GM18867 (cell line): ENCODE measurements around the gene CFAP99.
"Not testable (repeated sequence)": the region's sequence is repeated elsewhere in the genome, so short reads cannot be mapped to it uniquely, and the experiment has no call there.

Source experiments
- ATAC-seq: cut with Tn5 transposase; IDR thresholded peaks from one replicate; pipeline ENCODE4 v1.9.1; 2021; ENCODE audit warnings: mild to moderate bottlenecking, moderate library complexity; ENCODE audit not compliant: unreplicated experiment

The CFAP99 gene

DNA sequence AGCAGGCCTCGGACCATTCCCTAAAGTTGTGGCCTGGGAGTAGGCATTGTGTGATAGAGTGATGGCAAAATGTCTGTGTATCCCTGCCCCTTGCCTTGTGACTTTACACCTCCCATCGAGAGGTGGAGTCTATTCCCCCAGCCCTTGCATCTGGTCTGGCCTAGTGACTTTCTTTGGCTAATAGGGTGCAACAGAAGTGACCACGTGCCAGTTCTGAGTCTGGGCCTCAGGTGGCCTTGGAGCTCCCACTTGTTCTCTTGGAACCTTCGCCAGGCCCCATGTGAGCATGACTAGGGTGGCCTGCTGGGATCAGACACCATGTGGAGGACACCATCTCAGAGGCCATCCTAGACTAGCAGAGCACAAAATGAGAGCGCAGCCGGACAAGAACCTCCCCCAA is 46.3 kb downstream of the CFAP99 start:
- ATAC-seq, result no peak

- ATAC-seq, result not testable (repeated sequence)
Measured at GRCh38 chr4:2465544-2465943, 46.8 kb downstream of the CFAP99 start.

DNA sequence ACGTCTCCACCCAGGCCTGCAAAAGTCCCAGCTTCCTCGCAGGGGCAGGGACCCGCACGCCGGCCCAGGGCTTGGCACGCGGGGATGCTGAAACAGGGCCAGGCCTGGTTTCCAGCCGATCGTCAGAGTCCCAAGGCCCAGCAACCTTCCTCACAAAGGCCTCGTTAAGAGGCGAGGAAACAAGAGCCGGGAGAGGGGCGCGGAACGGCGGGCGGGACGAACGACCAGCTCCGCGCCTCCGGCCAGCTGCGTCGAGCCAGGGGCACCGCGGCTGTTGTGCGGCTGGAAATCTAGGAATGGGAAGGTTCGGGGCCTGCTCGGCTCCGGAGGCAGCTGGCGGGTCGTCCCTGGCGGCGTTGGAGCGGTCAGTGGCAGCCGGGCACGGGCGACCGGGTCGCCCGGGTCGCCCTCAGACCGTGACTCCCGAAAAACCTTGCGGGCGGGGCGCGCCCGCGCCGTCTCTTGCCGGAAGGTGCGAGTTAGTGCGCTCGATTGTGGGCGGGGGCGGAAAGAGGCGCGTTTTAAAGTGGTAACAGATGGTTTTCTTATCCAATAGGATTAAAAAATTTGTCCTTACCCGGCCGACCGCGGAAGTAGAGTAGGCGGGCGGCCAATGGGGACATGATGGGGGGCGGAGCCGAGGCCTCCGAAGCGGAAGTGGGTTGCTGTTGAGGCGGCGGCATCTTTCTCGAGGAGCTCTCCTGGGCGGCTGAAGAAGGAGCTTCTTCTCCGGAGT is 49.9 kb downstream of the CFAP99 start, which contains the start of gene RNF4:
Gene RNF4, plus strand, starts transcription at position 651 of the 736 bp plus-strand sequence. CDS start 21,388 bp downstream, outside the sequence.
- peak; percentile 78 for ATAC-seq

- ATAC-seq, result peak; percentile 51
Measured at GRCh38 chr4:2469192-2469984, 50.6 kb downstream of the CFAP99 start.

DNA sequence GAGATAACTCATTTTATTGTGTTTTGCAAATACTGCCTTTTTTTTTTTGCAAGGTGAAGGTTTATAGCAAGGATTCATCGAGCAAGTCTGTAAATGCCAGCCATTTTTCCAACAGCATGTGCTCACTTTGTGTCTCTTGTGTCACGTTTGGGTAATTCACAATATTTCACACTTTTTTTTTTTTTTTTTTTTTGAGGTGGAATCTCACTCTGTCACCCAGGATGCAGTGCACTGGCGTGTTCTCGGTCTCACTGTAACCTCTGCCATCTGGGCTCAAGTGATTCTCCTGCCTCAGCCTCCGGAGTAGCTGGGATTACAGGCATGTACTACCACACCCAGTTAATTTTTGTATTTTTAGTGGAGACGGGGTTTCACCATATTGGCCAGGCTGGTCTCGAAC is 52.0 kb downstream of the CFAP99 start:
- ATAC-seq, result no peak

DNA sequence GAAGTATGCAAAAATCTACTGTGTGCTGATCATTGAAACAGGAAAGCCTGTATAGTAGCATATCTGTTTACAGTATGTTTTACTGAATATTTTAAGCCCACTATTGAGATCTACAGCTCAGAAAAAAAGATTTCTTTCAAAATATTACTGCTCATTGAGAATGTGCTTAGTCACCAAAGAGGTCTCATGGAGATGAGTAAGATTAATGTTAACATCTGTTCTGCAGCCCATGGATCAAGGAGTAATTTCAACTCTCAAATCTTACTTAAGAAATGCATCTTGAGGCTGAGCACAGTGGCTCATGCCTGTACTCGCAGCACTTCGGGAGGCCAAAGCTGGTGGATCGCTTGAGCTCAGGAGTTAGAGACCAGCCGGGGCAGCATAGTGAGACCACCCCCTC is 53.4 kb downstream of the CFAP99 start:
- no peak for ATAC-seq

DNA sequence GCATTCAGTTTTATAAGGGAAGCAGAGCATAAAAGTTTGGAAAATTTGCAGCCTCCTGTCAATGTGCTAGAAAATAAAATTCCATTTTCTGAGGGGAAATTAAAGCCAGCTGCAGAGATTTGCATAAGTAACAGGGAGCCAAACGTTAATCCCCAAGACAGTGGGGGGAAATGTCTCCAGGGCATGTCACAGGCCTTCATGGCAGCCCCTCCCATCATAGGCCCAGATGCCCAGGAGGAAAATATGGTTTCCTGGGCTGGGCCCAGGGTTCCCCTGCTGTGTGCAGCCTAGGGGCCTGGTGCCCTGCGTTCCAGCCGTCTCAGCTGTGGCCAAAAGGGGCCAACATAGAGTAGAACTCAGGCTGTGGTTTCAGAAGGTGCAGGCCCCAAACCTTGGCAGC is 59.5 kb downstream of the CFAP99 start:
- ATAC-seq, result no peak

- ATAC-seq, result no peak
Measured at GRCh38 chr4:2480649-2481048, 61.9 kb downstream of the CFAP99 start.

- no peak for ATAC-seq
Measured at GRCh38 chr4:2482192-2482591, 63.4 kb downstream of the CFAP99 start.

GRCh38 chr4:2482693-2483092 is 63.9 kb downstream of the CFAP99 start:
- ATAC-seq, result peak; percentile 42

- no peak for ATAC-seq
Measured at GRCh38 chr4:2483237-2483636, 64.5 kb downstream of the CFAP99 start.

DNA sequence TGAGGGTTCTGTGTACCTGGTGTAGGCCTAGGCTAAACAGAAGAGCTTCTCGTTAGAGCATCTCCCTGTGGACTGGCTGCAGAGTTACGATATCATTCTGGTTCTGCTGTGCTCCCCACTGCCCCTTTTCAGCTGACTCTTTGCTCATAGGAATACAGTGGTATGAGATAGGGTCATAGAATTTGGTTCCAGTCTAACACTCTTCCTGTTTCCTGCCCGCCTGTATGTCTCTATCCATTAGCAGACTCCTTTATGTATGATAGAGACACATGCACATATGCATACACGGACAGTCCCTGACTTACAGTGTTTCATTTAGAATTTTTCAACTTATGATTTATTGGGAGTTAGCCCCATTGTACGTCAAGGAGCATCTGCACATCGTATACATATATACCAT is 65.4 kb downstream of the CFAP99 start:
- no peak for ATAC-seq

DNA sequence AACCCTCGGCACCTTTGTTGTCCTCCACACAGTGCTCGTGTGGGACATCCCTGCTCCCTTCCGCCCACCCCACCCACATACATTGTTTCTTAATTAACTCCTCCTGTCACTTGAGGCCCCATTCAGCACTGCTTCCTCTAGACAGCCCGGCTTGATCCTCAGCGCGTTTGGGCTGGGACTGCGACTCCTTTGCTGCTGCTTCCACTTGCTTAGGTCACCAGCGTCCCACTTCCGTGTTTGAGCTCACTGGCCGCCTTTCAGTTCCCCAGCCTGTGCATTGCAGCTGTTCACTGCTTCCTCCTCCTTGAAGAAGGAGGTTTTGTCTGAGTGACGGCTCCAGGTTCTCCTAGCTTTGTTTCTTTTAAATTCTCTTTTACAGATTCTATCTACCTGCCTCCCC is 66.2 kb downstream of the CFAP99 start:
- peak; percentile 69 for ATAC-seq

GRCh38 chr4:2485956-2486355 is 67.2 kb downstream of the CFAP99 start:
- ATAC-seq, result no peak

GRCh38 chr4:2486981-2487380 is 68.2 kb downstream of the CFAP99 start:
- ATAC-seq, result no peak

- ATAC-seq, result peak; percentile 66
Measured at GRCh38 chr4:2487632-2488031, 68.9 kb downstream of the CFAP99 start.

GRCh38 chr4:2489081-2489805 is 70.5 kb downstream of the CFAP99 start:
- no peak for ATAC-seq

- no peak for ATAC-seq
Measured at GRCh38 chr4:2489841-2490552, 71.2 kb downstream of the CFAP99 start.

DNA sequence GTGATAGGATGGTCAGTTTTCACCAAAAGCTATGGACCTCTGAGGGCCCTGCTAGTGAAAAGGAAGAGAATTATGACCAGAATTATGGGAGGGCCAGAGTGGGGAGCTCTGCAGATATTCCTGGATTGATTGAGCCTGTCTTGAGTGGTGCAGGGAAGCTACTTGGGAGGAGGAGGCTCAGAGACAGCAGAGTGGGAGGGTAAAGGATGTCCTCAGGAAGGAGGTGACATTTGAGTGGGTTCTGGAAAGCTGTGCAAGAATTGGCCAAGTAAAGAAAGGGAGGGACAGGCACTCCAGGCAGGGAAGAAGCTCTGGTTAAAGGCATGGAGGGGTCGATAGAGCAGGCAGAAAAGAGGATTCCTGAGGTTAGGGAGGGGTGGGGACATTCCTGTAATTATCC is 74.2 kb downstream of the CFAP99 start:
- ATAC-seq, result no peak

DNA sequence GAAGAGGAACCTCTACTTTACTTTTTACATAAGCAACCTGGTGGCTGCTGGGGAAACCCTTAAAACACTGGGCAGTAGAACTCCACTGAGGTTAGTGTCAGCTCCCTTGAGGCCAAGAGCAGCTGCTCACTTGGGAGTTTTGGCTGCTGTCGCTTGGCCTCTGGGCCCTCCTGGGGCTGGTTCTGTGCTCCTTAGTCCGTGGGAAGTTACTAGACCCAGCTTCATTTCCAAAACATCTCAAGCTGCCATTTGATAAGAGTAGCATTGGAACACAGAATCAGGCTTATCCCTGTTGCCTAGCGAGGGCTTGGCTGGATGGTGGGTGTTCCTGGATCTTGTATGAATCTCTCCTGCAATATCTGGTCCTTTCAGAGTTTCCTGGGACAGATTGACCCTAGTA is 76.2 kb downstream of the CFAP99 start:
- no peak for ATAC-seq

GRCh38 chr4:2497324-2497723 is 78.6 kb downstream of the CFAP99 start:
- ATAC-seq, result no peak
